Esophagus squamous epithelium (tissue), 4 donors: Measurements from ENCODE around the gene ASH1L.

Experiments
- CTCF ChIP-seq, 6 experiments: fragments of 450-650 bp in 4 of 6; fragments of 200-600 bp in 2 of 6; sonication (generic) in 2 of 6; IDR thresholded peaks; one replicate each; pipeline ENCODE4 v1.5.1; 2016 to 2019; ENCODE audit warnings: antibody characterized with exemption in 6 of 6, mild to moderate bottlenecking in 4 of 6, moderate library complexity in 4 of 6
- POLR2A ChIP-seq, 4 donors: fragments of 450-650 bp; IDR thresholded peaks; one replicate each; pipeline ENCODE4 v1.6.1; 2017; ENCODE audit warnings: antibody characterized with exemption in 4 of 4, mild to moderate bottlenecking in 4 of 4, moderate library complexity in 3 of 4

GRCh38 chr1:155574077-155574476 is 11.5 kb upstream of the ASH1L start:
- TF ChIP-seq CTCF (IDR thresholded peaks at IDR 0.05) = no peak
- TF ChIP-seq POLR2A (IDR thresholded peaks at IDR 0.05) = no peak
